ENCODE results near the gene NOL9.
"Not testable (repeated sequence)": the region's sequence is repeated elsewhere in the genome, so short reads cannot be mapped to it uniquely, and the experiment has no call there.

NOL9 gene

GRCh38 chr1:6572653-6573383, 18.5 kb upstream of the NOL9 start:
- no peak for DNase-seq (ENCODE audit: low read depth)

GRCh38 chr1:6570987-6571386, 16.7 kb upstream of the NOL9 start:
- DNase-seq (ENCODE audit: low read depth), result no peak

GRCh38 chr1:6570100-6570499, 15.8 kb upstream of the NOL9 start:
- DNase-seq (ENCODE audit: low read depth), result no peak

- no peak for DNase-seq (ENCODE audit: low read depth)
Measured at GRCh38 chr1:6569033-6569432, 14.7 kb upstream of the NOL9 start.

- no peak for DNase-seq (ENCODE audit: low read depth)
Measured at GRCh38 chr1:6560267-6560666, 6.0 kb upstream of the NOL9 start.

- not testable (repeated sequence) for DNase-seq (ENCODE audit: low read depth)
Measured at GRCh38 chr1:6559161-6559560, 4.8 kb upstream of the NOL9 start.

- DNase-seq (ENCODE audit: low read depth), result no peak
Measured at GRCh38 chr1:6557597-6557996, 3.3 kb upstream of the NOL9 start.

- DNase-seq (ENCODE audit: low read depth), result no peak
Measured at GRCh38 chr1:6554907-6555778, 830 bp upstream of the NOL9 start, which contains the start of gene TAS1R1. TAS1R1 (plus strand) TSS chr1:6555307; CDS start chr1:6555374, 67 bp downstream.

- no peak for DNase-seq (ENCODE audit: low read depth)
Measured at GRCh38 chr1:6547301-6547700, 7.0 kb downstream of the NOL9 start.

GRCh38 chr1:6546326-6546725, 8.0 kb downstream of the NOL9 start:
- DNase-seq (ENCODE audit: low read depth), result no peak

- DNase-seq (ENCODE audit: low read depth), result no peak
Measured at GRCh38 chr1:6545276-6546112, 8.8 kb downstream of the NOL9 start.

GRCh38 chr1:6544831-6545230, 9.5 kb downstream of the NOL9 start:
- peak; percentile 53 for DNase-seq (ENCODE audit: low read depth)

GRCh38 chr1:6538956-6539355, 15.4 kb downstream of the NOL9 start:
- DNase-seq (ENCODE audit: low read depth), result peak; percentile 74

GRCh38 chr1:6536291-6536690, 18.0 kb downstream of the NOL9 start:
- DNase-seq (ENCODE audit: low read depth), result no peak

- no peak for DNase-seq (ENCODE audit: low read depth)
Measured at GRCh38 chr1:6535214-6535613, 19.1 kb downstream of the NOL9 start.

GRCh38 chr1:6534248-6534822, 20.0 kb downstream of the NOL9 start:
- no peak for DNase-seq (ENCODE audit: low read depth)

GRCh38 chr1:6531996-6532395, 22.3 kb downstream of the NOL9 start:
- DNase-seq (ENCODE audit: low read depth), result no peak

GRCh38 chr1:6530504-6531160, 23.7 kb downstream of the NOL9 start:
- no peak for DNase-seq (ENCODE audit: low read depth)

- no peak for DNase-seq (ENCODE audit: low read depth)
Measured at GRCh38 chr1:6528492-6528891, 25.8 kb downstream of the NOL9 start.

- DNase-seq (ENCODE audit: low read depth), result no peak
Measured at GRCh38 chr1:6526316-6526715, 28.0 kb downstream of the NOL9 start.

GRCh38 chr1:6523566-6523965, 30.7 kb downstream of the NOL9 start:
- DNase-seq (ENCODE audit: low read depth), result no peak
